Breast epithelium (tissue), 3 donors: ENCODE results near the gene CFH.
"Not testable (repeated sequence)": the region's sequence is repeated elsewhere in the genome, so short reads cannot be mapped to it uniquely, and the experiment has no call there.

Source experiments
- POLR2A ChIP-seq: fragments of 450-650 bp; IDR thresholded peaks from one replicate; pipeline ENCODE4 v1.6.1; 2016; ENCODE audit warnings: antibody characterized with exemption, mild to moderate bottlenecking, moderate library complexity
- TF ChIP-seq, protein P1 (sequence below), 3 donors: fragments of 450-650 bp; IDR thresholded peaks; one replicate each; pipeline ENCODE4 v1.5.1; 2016 to 2017; ENCODE audit warnings: antibody characterized with exemption in 3 of 3, mild to moderate bottlenecking in 3 of 3, moderate library complexity in 3 of 3

- TF ChIP-seq, protein P1, sequence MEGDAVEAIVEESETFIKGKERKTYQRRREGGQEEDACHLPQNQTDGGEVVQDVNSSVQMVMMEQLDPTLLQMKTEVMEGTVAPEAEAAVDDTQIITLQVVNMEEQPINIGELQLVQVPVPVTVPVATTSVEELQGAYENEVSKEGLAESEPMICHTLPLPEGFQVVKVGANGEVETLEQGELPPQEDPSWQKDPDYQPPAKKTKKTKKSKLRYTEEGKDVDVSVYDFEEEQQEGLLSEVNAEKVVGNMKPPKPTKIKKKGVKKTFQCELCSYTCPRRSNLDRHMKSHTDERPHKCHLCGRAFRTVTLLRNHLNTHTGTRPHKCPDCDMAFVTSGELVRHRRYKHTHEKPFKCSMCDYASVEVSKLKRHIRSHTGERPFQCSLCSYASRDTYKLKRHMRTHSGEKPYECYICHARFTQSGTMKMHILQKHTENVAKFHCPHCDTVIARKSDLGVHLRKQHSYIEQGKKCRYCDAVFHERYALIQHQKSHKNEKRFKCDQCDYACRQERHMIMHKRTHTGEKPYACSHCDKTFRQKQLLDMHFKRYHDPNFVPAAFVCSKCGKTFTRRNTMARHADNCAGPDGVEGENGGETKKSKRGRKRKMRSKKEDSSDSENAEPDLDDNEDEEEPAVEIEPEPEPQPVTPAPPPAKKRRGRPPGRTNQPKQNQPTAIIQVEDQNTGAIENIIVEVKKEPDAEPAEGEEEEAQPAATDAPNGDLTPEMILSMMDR (IDR thresholded peaks at IDR 0.05) = not testable (repeated sequence)
- TF ChIP-seq POLR2A = not testable (repeated sequence)
Observed at GRCh38 chr1:196794103-196794502, 142.3 kb downstream of the CFH start.
